ENCODE data around the gene PLXNA4.

- TF ChIP-seq POLR2AphosphoS5 (IDR thresholded peaks at IDR 0.05) (no peak), POLR2A (IDR thresholded peaks at IDR 0.05) (no peak)
- TF ChIP-seq, protein P1, sequence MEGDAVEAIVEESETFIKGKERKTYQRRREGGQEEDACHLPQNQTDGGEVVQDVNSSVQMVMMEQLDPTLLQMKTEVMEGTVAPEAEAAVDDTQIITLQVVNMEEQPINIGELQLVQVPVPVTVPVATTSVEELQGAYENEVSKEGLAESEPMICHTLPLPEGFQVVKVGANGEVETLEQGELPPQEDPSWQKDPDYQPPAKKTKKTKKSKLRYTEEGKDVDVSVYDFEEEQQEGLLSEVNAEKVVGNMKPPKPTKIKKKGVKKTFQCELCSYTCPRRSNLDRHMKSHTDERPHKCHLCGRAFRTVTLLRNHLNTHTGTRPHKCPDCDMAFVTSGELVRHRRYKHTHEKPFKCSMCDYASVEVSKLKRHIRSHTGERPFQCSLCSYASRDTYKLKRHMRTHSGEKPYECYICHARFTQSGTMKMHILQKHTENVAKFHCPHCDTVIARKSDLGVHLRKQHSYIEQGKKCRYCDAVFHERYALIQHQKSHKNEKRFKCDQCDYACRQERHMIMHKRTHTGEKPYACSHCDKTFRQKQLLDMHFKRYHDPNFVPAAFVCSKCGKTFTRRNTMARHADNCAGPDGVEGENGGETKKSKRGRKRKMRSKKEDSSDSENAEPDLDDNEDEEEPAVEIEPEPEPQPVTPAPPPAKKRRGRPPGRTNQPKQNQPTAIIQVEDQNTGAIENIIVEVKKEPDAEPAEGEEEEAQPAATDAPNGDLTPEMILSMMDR (IDR thresholded peaks at IDR 0.05 in 8 of 11, conservative IDR thresholded peaks at IDR 0.05 in 3 of 11): no peak
Observed at GRCh38 chr7:132220060-132220459, 356.2 kb downstream of the PLXNA4 start.
